ENCODE measurements around the gene SOX13.

The SOX13 gene

DNA sequence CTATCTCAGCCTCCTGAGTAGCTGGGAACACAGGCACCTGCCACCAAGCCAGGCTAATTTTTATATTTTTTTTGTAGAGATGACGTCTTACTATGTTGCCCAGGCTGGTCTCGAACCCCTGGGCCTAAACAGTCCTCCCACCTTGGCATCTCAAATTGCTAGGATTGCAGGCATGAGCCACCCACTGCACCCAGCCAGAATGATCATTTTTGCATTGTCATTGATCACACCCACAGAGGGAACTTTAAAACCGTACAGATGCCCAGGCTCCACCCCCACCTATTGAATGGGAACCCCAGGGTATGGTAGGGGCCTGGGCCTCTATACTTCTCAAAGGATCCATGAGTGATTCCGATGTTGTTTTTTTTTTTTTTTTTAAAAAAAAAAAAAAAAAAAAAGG lies 42.2 kb downstream of the SOX13 start:
- DNase-seq (ENCODE audit: low spot score) = no peak
- H3K4me3 ChIP-seq = no peak overlapping the region
- H3K27ac ChIP-seq = no peak overlapping the region
- no peak for TF ChIP-seq CTCF (IDR thresholded peaks at IDR 0.05)

DNA sequence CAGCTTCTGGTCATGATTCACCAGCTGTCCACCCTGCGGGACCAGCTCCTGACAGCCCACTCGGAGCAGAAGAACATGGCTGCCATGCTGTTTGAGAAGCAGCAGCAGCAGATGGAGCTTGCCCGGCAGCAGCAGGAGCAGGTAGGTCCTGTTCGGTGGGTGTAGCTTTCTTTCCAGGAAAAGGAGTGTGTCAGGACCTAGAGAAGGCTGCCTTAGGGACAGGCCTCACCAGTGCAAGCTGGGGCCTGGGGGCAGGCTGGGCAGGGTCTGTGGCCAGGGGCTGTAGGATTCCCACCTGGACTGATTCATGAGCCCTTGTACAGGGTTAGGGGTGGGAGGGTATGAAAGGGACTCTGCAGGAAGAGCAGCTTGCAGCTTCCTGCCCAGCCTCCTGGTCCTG lies 43.6 kb downstream of the SOX13 start:
- no peak for DNase-seq (ENCODE audit: low spot score)
- no peak overlapping the region for H3K27ac ChIP-seq
- no peak overlapping the region for H3K4me3 ChIP-seq
- no peak for TF ChIP-seq CTCF (IDR thresholded peaks at IDR 0.05)

GRCh38 chr1:204121840-204122555 lies 49.1 kb downstream of the SOX13 start:
- Histone ChIP-seq H3K4me3 (no peak overlapping the region), H3K27ac (no peak overlapping the region)
- DNase-seq (ENCODE audit: low spot score) = no peak
- TF ChIP-seq CTCF (IDR thresholded peaks at IDR 0.05) = no peak

DNA sequence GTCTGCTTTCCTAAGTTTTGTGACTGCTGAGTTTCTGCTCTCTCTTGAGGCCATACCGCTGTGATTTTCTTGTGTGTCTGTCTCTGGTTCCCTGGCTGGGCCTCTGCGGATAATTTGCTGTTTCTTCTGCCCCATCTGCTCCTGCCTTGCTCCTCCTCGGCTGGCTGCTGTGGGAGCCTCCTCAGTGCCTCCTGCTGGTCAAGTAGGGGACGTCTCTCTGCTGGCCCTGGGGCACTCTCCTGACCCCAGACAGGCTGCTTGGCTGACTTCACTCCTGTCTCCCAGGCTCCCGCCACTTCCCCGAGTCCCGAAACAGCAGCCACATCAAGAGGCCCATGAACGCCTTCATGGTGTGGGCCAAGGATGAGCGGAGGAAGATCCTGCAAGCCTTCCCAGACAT lies 50.5 kb downstream of the SOX13 start:
- Histone ChIP-seq H3K4me3 (no peak overlapping the region), H3K27ac (no peak overlapping the region)
- DNase-seq (ENCODE audit: low spot score) = no peak
- no peak for TF ChIP-seq CTCF (IDR thresholded peaks at IDR 0.05)

DNA sequence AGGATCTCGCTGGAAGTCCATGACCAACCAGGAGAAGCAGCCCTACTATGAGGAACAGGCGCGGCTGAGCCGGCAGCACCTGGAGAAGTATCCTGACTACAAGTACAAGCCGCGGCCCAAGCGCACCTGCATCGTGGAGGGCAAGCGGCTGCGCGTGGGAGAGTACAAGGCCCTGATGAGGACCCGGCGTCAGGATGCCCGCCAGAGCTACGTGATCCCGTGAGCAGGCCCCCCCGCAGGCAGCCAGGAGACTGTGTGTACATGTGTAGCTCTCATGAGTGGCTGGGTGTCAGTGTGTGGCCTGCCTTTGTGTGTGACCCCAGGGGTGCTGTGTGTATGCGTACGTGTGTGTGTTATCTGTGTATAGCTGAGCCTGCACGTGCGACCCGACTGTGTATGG lies 51.7 kb downstream of the SOX13 start:
- Histone ChIP-seq H3K27ac (no peak overlapping the region), H3K4me3 (no peak overlapping the region)
- no peak for DNase-seq (ENCODE audit: low spot score)
- TF ChIP-seq CTCF (IDR thresholded peaks at IDR 0.05) = no peak

DNA sequence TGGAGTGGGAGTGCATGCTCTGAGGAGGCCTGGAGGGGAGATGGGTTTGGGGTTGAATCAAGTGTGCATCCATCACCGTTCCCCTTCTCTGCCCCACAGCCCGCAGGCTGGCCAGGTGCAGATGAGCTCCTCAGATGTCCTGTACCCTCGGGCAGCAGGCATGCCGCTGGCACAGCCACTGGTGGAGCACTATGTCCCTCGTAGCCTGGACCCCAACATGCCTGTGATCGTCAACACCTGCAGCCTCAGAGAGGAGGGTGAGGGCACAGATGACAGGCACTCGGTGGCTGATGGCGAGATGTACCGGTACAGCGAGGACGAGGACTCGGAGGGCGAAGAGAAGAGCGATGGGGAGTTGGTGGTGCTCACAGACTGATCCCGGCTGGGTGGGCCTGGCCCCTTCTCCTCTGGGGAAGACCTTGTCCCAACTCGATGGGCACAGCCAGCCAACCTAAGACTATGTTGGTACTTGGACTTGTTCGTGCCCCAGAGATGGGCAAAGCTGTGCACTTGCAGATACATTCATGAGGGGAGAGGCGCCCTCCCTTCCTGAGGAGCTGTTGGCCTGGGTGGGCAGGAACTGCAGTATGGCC lies 52.9 kb downstream of the SOX13 start:
- peak overlapping the region in 1 of 2 donors; percentile 88 for H3K27ac ChIP-seq
- DNase-seq (ENCODE audit: low spot score) = no peak

More for the DNA sequence above, 52.9 kb downstream of the SOX13 start:
- H3K4me3 ChIP-seq = no peak overlapping the region
- no peak for TF ChIP-seq CTCF (IDR thresholded peaks at IDR 0.05)

All from coronary artery (tissue), 2 donors.